HEK293T (cell line): ENCODE data around the gene CST4.

Experiments
- BHLHE40 ChIP-seq: fragments of 450-650 bp; IDR thresholded peaks from 2 replicates; pipeline ENCODE4 v1.6.1; 2016; ENCODE audit warnings: mild to moderate bottlenecking, moderate library complexity, borderline replicate concordance
- ELF4 ChIP-seq: fragments of 450-650 bp; IDR thresholded peaks from 2 replicates; pipeline ENCODE4 v1.6.1; 2017; ENCODE audit warnings: antibody characterized with exemption
- FOXA1 ChIP-seq: fragments of 450-650 bp; IDR thresholded peaks from 2 replicates; pipeline ENCODE4 v1.6.1; 2016; ENCODE audit warnings: mild to moderate bottlenecking
- FOXM1 ChIP-seq: fragments of 450-650 bp; IDR thresholded peaks from 2 replicates; pipeline ENCODE4 v1.6.1; 2017; ENCODE audit warnings: mild to moderate bottlenecking, borderline replicate concordance
- L3MBTL2 ChIP-seq: fragments of 450-650 bp; conservative IDR thresholded peaks from 2 replicates; pipeline ENCODE4 v1.6.1; 2016; ENCODE audit warnings: mild to moderate bottlenecking
- NFRKB ChIP-seq: fragments of 450-650 bp; IDR thresholded peaks from 2 replicates; pipeline ENCODE4 v1.6.1; 2016; ENCODE audit warnings: mild to moderate bottlenecking, moderate library complexity
- SP1 ChIP-seq: fragments of 450-650 bp; IDR thresholded peaks from 2 replicates; pipeline ENCODE4 v1.6.1; 2017
- SUZ12 ChIP-seq: fragments of 450-650 bp; IDR thresholded peaks from 2 replicates; pipeline ENCODE4 v1.6.1; 2016; ENCODE audit warnings: mild to moderate bottlenecking
- TARDBP ChIP-seq: fragments of 450-650 bp; IDR thresholded peaks from 2 replicates; pipeline ENCODE4 v1.6.1; 2016
- TF ChIP-seq, protein P1 (sequence below): fragments of 450-650 bp; IDR thresholded peaks from 2 replicates; pipeline ENCODE4 v1.6.1; 2016

DNA sequence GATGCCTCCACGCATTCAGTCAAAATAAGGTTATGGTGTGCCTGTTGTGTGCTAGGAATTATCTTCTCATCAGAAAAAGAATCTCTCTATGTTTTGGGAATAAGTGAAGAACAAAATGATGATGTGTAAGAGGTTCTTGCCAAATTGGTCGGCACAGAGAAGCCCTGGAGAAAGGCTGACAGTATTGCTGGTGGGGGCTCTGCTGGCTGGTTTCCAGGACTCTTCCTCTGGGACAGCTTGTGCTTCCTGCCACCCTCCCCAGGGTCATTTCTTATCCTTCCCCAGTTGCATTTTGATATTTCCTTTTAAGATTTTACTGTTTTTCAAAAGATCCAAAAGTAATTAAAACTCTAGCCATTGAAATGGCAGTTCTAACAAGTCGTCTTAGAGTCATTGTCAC is 22.1 kb downstream of the CST4 start:
- TF ChIP-seq TARDBP (no peak), L3MBTL2 (no peak), FOXA1 (no peak), ELF4 (no peak), SP1 (no peak), FOXM1 (no peak), NFRKB (no peak), BHLHE40 (no peak), SUZ12 (no peak)
- TF ChIP-seq, protein P1, sequence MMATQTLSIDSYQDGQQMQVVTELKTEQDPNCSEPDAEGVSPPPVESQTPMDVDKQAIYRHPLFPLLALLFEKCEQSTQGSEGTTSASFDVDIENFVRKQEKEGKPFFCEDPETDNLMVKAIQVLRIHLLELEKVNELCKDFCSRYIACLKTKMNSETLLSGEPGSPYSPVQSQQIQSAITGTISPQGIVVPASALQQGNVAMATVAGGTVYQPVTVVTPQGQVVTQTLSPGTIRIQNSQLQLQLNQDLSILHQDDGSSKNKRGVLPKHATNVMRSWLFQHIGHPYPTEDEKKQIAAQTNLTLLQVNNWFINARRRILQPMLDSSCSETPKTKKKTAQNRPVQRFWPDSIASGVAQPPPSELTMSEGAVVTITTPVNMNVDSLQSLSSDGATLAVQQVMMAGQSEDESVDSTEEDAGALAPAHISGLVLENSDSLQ = no peak
